ENCODE results near the gene WDR45. TPM values are rescaled to one million over a fixed set of nuclear protein-coding genes. Genes with fewer than 3 reads are reported as not detected.

WDR45 gene
- total RNA-seq, 4 donors from 2014 or later: 37.6 to 96.5 (median 58.7) TPM

DNA sequence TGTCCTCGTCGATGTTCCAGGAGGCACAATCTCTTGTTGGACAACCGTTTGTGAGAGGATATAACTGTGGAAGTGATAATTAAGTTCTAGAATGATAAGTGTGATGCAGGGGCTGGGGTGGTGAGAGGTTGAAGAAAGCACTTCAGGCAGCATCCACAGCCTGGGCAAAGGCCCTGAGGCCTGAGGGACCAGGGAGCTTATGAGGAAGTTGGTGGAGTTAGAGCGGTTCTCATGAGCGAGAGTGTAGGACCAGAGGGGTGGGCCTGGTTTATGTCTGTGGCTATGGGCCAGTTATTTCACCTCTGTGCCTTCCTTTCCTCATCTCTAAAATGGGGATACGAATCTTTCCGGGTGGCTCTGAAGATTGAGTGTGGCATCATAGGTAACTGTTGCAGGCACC is 18.2 kb downstream of the WDR45 start:
- TF ChIP-seq CTCF (IDR thresholded peaks at IDR 0.05) (no peak), POLR2A (IDR thresholded peaks at IDR 0.05) (no peak)
- H3K27me3 ChIP-seq: no peaks in the 10 kb centered on the region
- no peaks in the 10 kb centered on the region for H3K9me3 ChIP-seq
- H3K4me3 ChIP-seq: no peak overlapping the region
- no peaks in the 10 kb centered on the region for H3K36me3 ChIP-seq
- intact Hi-C loops (cut with DNase I; ENCODE audit: low total_unique reads): no loop called here
- no peaks in the 10 kb centered on the region for H3K4me1 ChIP-seq
- no peak overlapping the region for H3K27ac ChIP-seq
- DNase-seq: no peak

GRCh38 chrX:49060914-49061313 is 18.8 kb downstream of the WDR45 start:
- Histone ChIP-seq H3K36me3 (no peaks in the 10 kb centered on the region), H3K4me1 (no peaks in the 10 kb centered on the region), H3K27ac (no peak overlapping the region), H3K27me3 (no peaks in the 10 kb centered on the region), H3K9me3 (no peaks in the 10 kb centered on the region), H3K4me3 (no peak overlapping the region)
- DNase-seq: no peak
- intact Hi-C loops (cut with DNase I; ENCODE audit: low total_unique reads): no loop called here
- TF ChIP-seq CTCF (IDR thresholded peaks at IDR 0.05) (no peak), POLR2A (IDR thresholded peaks at IDR 0.05) (no peak)

GRCh38 chrX:49059681-49060085 is 20.0 kb downstream of the WDR45 start:
- H3K9me3 ChIP-seq: no peaks in the 10 kb centered on the region
- intact Hi-C loops (cut with DNase I; ENCODE audit: low total_unique reads): no loop called here
- no peaks in the 10 kb centered on the region for H3K36me3 ChIP-seq
- H3K4me3 ChIP-seq: no peak overlapping the region
- no peaks in the 10 kb centered on the region for H3K27me3 ChIP-seq
- H3K4me1 ChIP-seq: no peaks in the 10 kb centered on the region
- TF ChIP-seq CTCF (IDR thresholded peaks at IDR 0.05): no peak
- H3K27ac ChIP-seq: peak overlapping the region in 1 of 2 donors; percentile 16
- DNase-seq: no peak

DNA sequence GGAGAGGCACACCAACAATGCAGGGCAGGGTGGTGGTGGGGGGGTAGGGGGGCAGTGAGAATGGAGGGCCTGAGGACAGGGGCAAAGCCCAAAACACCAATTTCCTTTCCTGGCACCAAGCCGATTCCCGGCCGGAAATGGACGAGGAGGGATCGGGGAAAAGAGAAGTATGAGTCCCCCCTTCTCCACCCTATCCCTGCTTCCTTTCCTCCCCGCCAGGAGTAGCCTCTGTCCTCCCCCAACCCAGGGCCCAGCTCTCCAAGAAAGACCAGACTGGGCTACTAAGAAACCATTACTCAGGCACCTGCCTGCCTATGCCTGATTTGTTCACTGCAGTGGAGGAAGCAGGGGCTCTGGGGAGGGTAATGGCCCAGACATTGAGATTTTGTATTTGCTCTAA is 20.5 kb downstream of the WDR45 start:
- TF ChIP-seq CTCF (IDR thresholded peaks at IDR 0.05): no peak
- DNase-seq: no peak
- Histone ChIP-seq H3K4me3 (no peak overlapping the region), H3K27ac (peak overlapping the region in 1 of 2 donors; percentile 16), H3K4me1 (no peaks in the 10 kb centered on the region), H3K9me3 (no peaks in the 10 kb centered on the region), H3K27me3 (no peaks in the 10 kb centered on the region), H3K36me3 (no peaks in the 10 kb centered on the region)
- intact Hi-C loops (cut with DNase I; ENCODE audit: low total_unique reads): no loop called here

- no peak for DNase-seq
- Histone ChIP-seq H3K9me3 (no peaks in the 10 kb centered on the region), H3K27ac (peak within 1 kb of the TSS in 1 of 2 donors; percentile 16), H3K4me3 (no peak within 1 kb of the TSS), H3K27me3 (no peaks in the 10 kb centered on the region), H3K4me1 (no peaks in the 10 kb centered on the region), H3K36me3 (no peaks in the 10 kb centered on the region)
- intact Hi-C loops (cut with DNase I; ENCODE audit: low total_unique reads): no loop called here
- TF ChIP-seq POLR2A (IDR thresholded peaks at IDR 0.05) (no peak), CTCF (IDR thresholded peaks at IDR 0.05) (no peak)
Measured at GRCh38 chrX:49058794-49059193, 20.9 kb downstream of the WDR45 start, which contains the start of gene CCDC120. Gene CCDC120, plus strand, starts transcription at chrX:49058999. Its CDS starts 3,043 bp downstream, at chrX:49062042.

Measured in uterus (tissue), 4 donors.